Mesodermal cell (in vitro differentiated cells): ENCODE data around the gene FAM177B.

ENCODE experiments used
- H3K27ac ChIP-seq: 2 replicates; pipeline ENCODE4 v1.7.0; 2013; ENCODE audit warnings: mild to moderate bottlenecking, low read depth, low read length, moderate library complexity; ENCODE audit not compliant: severe bottlenecking
- H3K36me3 ChIP-seq: 2 replicates; pipeline ENCODE4 v1.7.1; 2013; ENCODE audit warnings: mild to moderate bottlenecking, low read length, moderate library complexity; ENCODE audit not compliant: control insufficient read depth, insufficient read depth
- H3K4me1 ChIP-seq: one replicate; pipeline ENCODE4 v1.7.1; 2013; ENCODE audit warnings: mild to moderate bottlenecking, low read length; ENCODE audit not compliant: insufficient read depth, control insufficient read depth, poor library complexity, severe bottlenecking
- H3K4me3 ChIP-seq: 2 replicates; pipeline ENCODE4 v1.7.0; 2013; ENCODE audit warnings: low read length, control low read depth, mild to moderate bottlenecking; ENCODE audit not compliant: insufficient read depth, poor library complexity, severe bottlenecking; ENCODE audit errors: extremely low read depth
- H3K9me3 ChIP-seq: 2 replicates; pipeline ENCODE4 v1.7.1; 2013; ENCODE audit warnings: mild to moderate bottlenecking, low read length, moderate library complexity; ENCODE audit not compliant: control insufficient read depth
- WGBS, 2 experiments: methylation state at CpG; one replicate each; pipeline ENCODE4 v1.1.5; 2013; ENCODE audit warnings: missing lambda C conversion rate in 2 of 2; ENCODE audit not compliant: insufficient coverage in 2 of 2; 5-methylcytosine and 5-hydroxymethylcytosine counted together

The FAM177B gene

GRCh38 chr1:222786121-222786520, 49.1 kb downstream of the FAM177B start:
- Histone ChIP-seq H3K27ac (no peak overlapping the region), H3K36me3 (no peaks in the 10 kb centered on the region), H3K9me3 (no peaks in the 10 kb centered on the region), H3K4me3 (no peak overlapping the region), H3K4me1 (no peaks in the 10 kb centered on the region)
- WGBS, 2 experiments = 100% methylated on average over 1 of the region's 1 CpG

- WGBS, 2 experiments = 91 to 94% methylated on average over 2 to 4 of the region's 4 CpGs
- Histone ChIP-seq H3K4me3 (no peak overlapping the region), H3K36me3 (no peaks in the 10 kb centered on the region), H3K4me1 (no peaks in the 10 kb centered on the region), H3K9me3 (no peaks in the 10 kb centered on the region), H3K27ac (no peak overlapping the region)
Observed at GRCh38 chr1:222787729-222788128, 50.7 kb downstream of the FAM177B start.

GRCh38 chr1:222788402-222789156, 51.6 kb downstream of the FAM177B start:
- Histone ChIP-seq H3K4me3 (no peak overlapping the region), H3K36me3 (no peaks in the 10 kb centered on the region), H3K4me1 (no peaks in the 10 kb centered on the region), H3K27ac (no peak overlapping the region), H3K9me3 (no peaks in the 10 kb centered on the region)
- WGBS, 2 experiments = 83 to 86% methylated on average over 2 of the region's 3 CpGs

- Histone ChIP-seq H3K27ac (no peak overlapping the region), H3K4me1 (no peaks in the 10 kb centered on the region), H3K36me3 (no peaks in the 10 kb centered on the region), H3K9me3 (no peaks in the 10 kb centered on the region), H3K4me3 (no peak overlapping the region)
- WGBS, 2 experiments = 100% methylated on average over 1 of the region's 2 CpGs; no CpG with 5 or more reads in 1 of the 2 experiments
Observed at GRCh38 chr1:222790115-222790514, 53.1 kb downstream of the FAM177B start.

- Histone ChIP-seq H3K27ac (no peak overlapping the region), H3K4me3 (no peak overlapping the region), H3K4me1 (no peaks in the 10 kb centered on the region), H3K36me3 (no peaks in the 10 kb centered on the region), H3K9me3 (no peaks in the 10 kb centered on the region)
- WGBS, 2 experiments = 75% methylated on average over 2 of the region's 4 CpGs; no CpG with 5 or more reads in 1 of the 2 experiments
Observed at GRCh38 chr1:222790520-222790919, 53.5 kb downstream of the FAM177B start.

GRCh38 chr1:222791006-222791710, 54.2 kb downstream of the FAM177B start:
- Histone ChIP-seq H3K36me3 (no peaks in the 10 kb centered on the region), H3K4me1 (no peaks in the 10 kb centered on the region), H3K27ac (no peak overlapping the region), H3K4me3 (no peak overlapping the region), H3K9me3 (no peaks in the 10 kb centered on the region)
- 86 to 93% methylated on average over 3 of the region's 4 CpGs for WGBS, 2 experiments

GRCh38 chr1:222792744-222793143, 55.7 kb downstream of the FAM177B start:
- WGBS, 2 experiments = 6 to 17% methylated on average over 1 to 2 of the region's 2 CpGs
- no peaks in the 10 kb centered on the region for H3K9me3 ChIP-seq
- no peaks in the 10 kb centered on the region for H3K36me3 ChIP-seq
- no peak overlapping the region for H3K4me3 ChIP-seq
- no peaks in the 10 kb centered on the region for H3K4me1 ChIP-seq
- no peak overlapping the region for H3K27ac ChIP-seq

GRCh38 chr1:222794656-222795474, 57.9 kb downstream of the FAM177B start:
- H3K36me3 ChIP-seq = no peaks in the 10 kb centered on the region
- no peak overlapping the region for H3K27ac ChIP-seq
- 74 to 76% methylated on average over 6 of the region's 6 CpGs for WGBS, 2 experiments
- H3K4me1 ChIP-seq = no peaks in the 10 kb centered on the region
- no peaks in the 10 kb centered on the region for H3K9me3 ChIP-seq
- H3K4me3 ChIP-seq = no peak overlapping the region

- Histone ChIP-seq H3K36me3 (no peaks in the 10 kb centered on the region), H3K27ac (no peak overlapping the region), H3K4me3 (no peak overlapping the region), H3K9me3 (no peaks in the 10 kb centered on the region), H3K4me1 (no peaks in the 10 kb centered on the region)
Observed at GRCh38 chr1:222798116-222798515, 61.1 kb downstream of the FAM177B start.

GRCh38 chr1:222798975-222799374, 62.0 kb downstream of the FAM177B start:
- 77 to 93% methylated on average over 2 to 4 of the region's 4 CpGs for WGBS, 2 experiments
- H3K4me3 ChIP-seq = no peak overlapping the region
- H3K4me1 ChIP-seq = no peaks in the 10 kb centered on the region
- H3K9me3 ChIP-seq = no peaks in the 10 kb centered on the region
- no peak overlapping the region for H3K27ac ChIP-seq
- H3K36me3 ChIP-seq = no peaks in the 10 kb centered on the region
